Kidney capillary endothelial cell (primary cell): ENCODE results near the gene ANLN.
"Not testable (repeated sequence)": the region's sequence is repeated elsewhere in the genome, so short reads cannot be mapped to it uniquely, and the experiment has no call there.

Experiments used
- DNase-seq: peaks from one replicate; pipeline ENCODE4 v3.0.0-alpha.2; 2018; ENCODE audit warnings: low spot score

Gene ANLN

GRCh38 chr7:36468370-36469101 lies 78.9 kb downstream of the ANLN start:
- DNase-seq: no peak

GRCh38 chr7:36469236-36469635 lies 79.6 kb downstream of the ANLN start:
- no peak for DNase-seq

GRCh38 chr7:36472141-36472729 lies 82.6 kb downstream of the ANLN start:
- no peak for DNase-seq

- peak; percentile 36 for DNase-seq
Observed at GRCh38 chr7:36473454-36474282, 84.0 kb downstream of the ANLN start.

- DNase-seq: peak; percentile 65
Observed at GRCh38 chr7:36474283-36475010, 84.8 kb downstream of the ANLN start.

GRCh38 chr7:36475011-36475342 lies 85.3 kb downstream of the ANLN start:
- DNase-seq: no peak

- no peak for DNase-seq
Observed at GRCh38 chr7:36475381-36475780, 85.7 kb downstream of the ANLN start.

GRCh38 chr7:36478745-36479144 lies 89.1 kb downstream of the ANLN start:
- DNase-seq: no peak

GRCh38 chr7:36483853-36484252 lies 94.2 kb downstream of the ANLN start:
- DNase-seq: not testable (repeated sequence)

- DNase-seq: no peak
Observed at GRCh38 chr7:36484265-36484664, 94.6 kb downstream of the ANLN start.

- DNase-seq: no peak
Observed at GRCh38 chr7:36486336-36486735, 96.7 kb downstream of the ANLN start.

GRCh38 chr7:36487756-36488336 lies 98.2 kb downstream of the ANLN start:
- DNase-seq: peak; percentile 64

- not testable (repeated sequence) for DNase-seq
Observed at GRCh38 chr7:36488672-36489071, 99.0 kb downstream of the ANLN start.

- DNase-seq: no peak
Observed at GRCh38 chr7:36490419-36490830, 100.8 kb downstream of the ANLN start.

- no peak for DNase-seq
Observed at GRCh38 chr7:36491317-36491716, 101.7 kb downstream of the ANLN start.

GRCh38 chr7:36496576-36496975 lies 106.9 kb downstream of the ANLN start:
- no peak for DNase-seq

- not testable (repeated sequence) for DNase-seq
Observed at GRCh38 chr7:36497176-36497575, 107.5 kb downstream of the ANLN start.

GRCh38 chr7:36497775-36498174 lies 108.1 kb downstream of the ANLN start:
- no peak for DNase-seq
